HG03354 (cell line): Measurements from ENCODE around the gene CAPN10.

Experiments used
- ATAC-seq: cut with Tn5 transposase; IDR thresholded peaks from one replicate; pipeline ENCODE4 v1.9.1; 2021; ENCODE audit warnings: mild to moderate bottlenecking; ENCODE audit not compliant: unreplicated experiment, poor library complexity, severe bottlenecking

Gene CAPN10

GRCh38 chr2:240573071-240573515 is 13.4 kb upstream of the CAPN10 start:
- no peak for ATAC-seq

GRCh38 chr2:240573516-240574385 is 12.8 kb upstream of the CAPN10 start:
- ATAC-seq, result no peak

- no peak for ATAC-seq
Measured at GRCh38 chr2:240574386-240575100, 12.0 kb upstream of the CAPN10 start.

GRCh38 chr2:240575101-240575965 is 11.2 kb upstream of the CAPN10 start:
- ATAC-seq, result no peak

GRCh38 chr2:240576036-240576435 is 10.5 kb upstream of the CAPN10 start:
- no peak for ATAC-seq

- ATAC-seq, result no peak
Measured at GRCh38 chr2:240576436-240577205, 9.9 kb upstream of the CAPN10 start.

GRCh38 chr2:240577281-240578109 is 9.0 kb upstream of the CAPN10 start:
- ATAC-seq, result no peak

GRCh38 chr2:240578110-240578450 is 8.5 kb upstream of the CAPN10 start:
- ATAC-seq, result no peak

GRCh38 chr2:240578488-240578887 is 8.0 kb upstream of the CAPN10 start:
- ATAC-seq, result no peak

- ATAC-seq, result no peak
Measured at GRCh38 chr2:240579071-240579762, 7.3 kb upstream of the CAPN10 start.

- ATAC-seq, result no peak
Measured at GRCh38 chr2:240579771-240580614, 6.5 kb upstream of the CAPN10 start.

GRCh38 chr2:240581811-240582210 is 4.7 kb upstream of the CAPN10 start:
- ATAC-seq, result no peak

GRCh38 chr2:240582781-240583180 is 3.8 kb upstream of the CAPN10 start:
- no peak for ATAC-seq

- ATAC-seq, result no peak
Measured at GRCh38 chr2:240583774-240584173, 2.8 kb upstream of the CAPN10 start.

- peak; percentile 54 for ATAC-seq
Measured at GRCh38 chr2:240584486-240585031, 2.0 kb upstream of the CAPN10 start.

- ATAC-seq, result peak; percentile 40
Measured at GRCh38 chr2:240585101-240585500, 1.4 kb upstream of the CAPN10 start.

- no peak for ATAC-seq
Measured at GRCh38 chr2:240585681-240586197, 795 bp upstream of the CAPN10 start.
